ENCODE measurements around the gene KRTAP1-3.
"Not testable (repeated sequence)": the region's sequence is repeated elsewhere in the genome, so short reads cannot be mapped to it uniquely, and the experiment has no call there.

DNA sequence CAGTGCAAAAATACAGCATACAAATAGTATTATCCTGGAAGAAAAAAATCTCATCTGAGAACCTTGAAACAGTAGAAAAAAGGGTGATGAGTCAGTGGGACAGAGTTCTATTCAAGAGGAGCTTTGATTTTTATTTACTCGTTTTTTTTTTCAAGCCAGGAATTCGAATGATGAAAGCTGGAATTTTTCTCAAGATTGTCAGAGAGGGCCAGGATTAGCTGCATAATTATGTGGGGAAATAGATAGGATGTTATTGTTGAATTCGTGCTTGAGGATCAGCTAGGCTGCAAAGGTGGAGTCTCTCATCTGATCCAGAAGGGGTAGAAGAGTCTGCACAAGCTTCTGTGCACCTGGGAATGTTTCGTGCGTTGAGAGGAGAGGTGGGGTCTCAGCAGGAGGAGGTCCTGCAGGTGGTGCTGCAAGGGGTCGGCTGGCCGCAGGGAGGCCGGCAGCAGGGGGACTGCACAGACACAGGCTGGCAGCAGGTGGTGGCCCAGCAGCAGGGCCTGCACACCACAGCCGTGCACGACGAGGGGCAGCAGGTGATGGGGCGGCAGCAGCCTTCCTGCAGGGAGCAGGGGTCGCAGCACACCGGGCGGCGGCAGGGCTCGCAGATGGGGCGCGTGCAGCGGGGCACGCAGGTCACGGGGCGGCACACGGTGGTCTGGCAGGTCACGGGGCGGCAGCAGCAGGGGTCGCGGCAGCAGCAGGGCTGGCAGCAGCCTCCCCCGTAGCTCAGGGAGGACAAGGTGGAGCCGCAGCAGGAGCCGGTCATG, 24.8 kb upstream of the KRTAP1-3 start:
- TF ChIP-seq CTCF (IDR thresholded peaks at IDR 0.05; ENCODE audit: low read depth, low read length); EZH2phosphoT487 (IDR thresholded peaks at IDR 0.05; ENCODE audit: low read depth): not testable (repeated sequence)
